ES-I3 (cell line): ENCODE results near the gene CNTNAP3B.
"Not testable (repeated sequence)": the region's sequence is repeated elsewhere in the genome, so short reads cannot be mapped to it uniquely, and the experiment has no call there.

Experiments used
- H3K36me3 ChIP-seq: 2 replicates; pipeline ENCODE4 v1.6.1; 2013; ENCODE audit warnings: mild to moderate bottlenecking, low read length, control low read depth, moderate library complexity; ENCODE audit not compliant: insufficient read depth
- H3K4me1 ChIP-seq: 2 replicates; pipeline ENCODE4 v1.6.1; 2013; ENCODE audit warnings: mild to moderate bottlenecking, control low read depth, low read length; ENCODE audit not compliant: insufficient read depth
- H3K9ac ChIP-seq: 2 replicates; pipeline ENCODE4 v1.6.1; 2013; ENCODE audit warnings: low read depth, mild to moderate bottlenecking, low read length, moderate library complexity
- H3K9me3 ChIP-seq: 2 replicates; pipeline ENCODE4 v1.6.1; 2013; ENCODE audit warnings: mild to moderate bottlenecking, low read length, moderate library complexity; ENCODE audit not compliant: control insufficient read depth, insufficient read depth

Gene CNTNAP3B

DNA sequence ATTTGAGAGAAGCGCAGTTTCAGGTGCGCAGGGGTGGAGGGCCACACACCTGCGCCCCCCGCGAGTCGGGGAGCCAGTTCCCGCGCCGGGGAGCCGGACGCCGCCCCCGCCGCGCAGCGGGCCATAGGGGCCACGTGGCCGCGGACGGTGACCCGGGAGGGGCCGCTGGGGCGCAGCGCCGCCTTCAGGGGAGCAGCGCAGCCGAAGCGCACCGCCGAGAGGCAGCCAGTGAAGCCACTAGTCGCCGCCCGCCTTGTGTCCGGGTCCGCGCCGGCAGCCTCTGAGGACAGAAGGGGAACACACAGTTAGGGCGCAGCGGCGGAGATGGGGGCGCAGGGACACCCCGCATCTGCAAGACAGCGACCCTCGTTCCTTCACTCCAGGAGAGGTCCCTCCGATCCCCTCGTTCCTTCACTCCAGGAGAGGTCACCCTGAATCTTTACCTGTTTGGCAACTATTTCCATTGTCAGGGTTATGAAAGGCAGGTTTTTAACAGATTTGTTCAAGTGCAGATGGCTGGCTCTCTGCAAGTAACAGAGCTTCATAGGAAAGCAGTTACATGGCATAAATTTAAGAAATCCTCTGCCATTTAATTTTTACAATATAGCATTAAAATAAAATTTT lies 230.4 kb downstream of the CNTNAP3B start:
- not testable (repeated sequence) for H3K4me1 ChIP-seq, H3K36me3 ChIP-seq, H3K9ac ChIP-seq

DNA sequence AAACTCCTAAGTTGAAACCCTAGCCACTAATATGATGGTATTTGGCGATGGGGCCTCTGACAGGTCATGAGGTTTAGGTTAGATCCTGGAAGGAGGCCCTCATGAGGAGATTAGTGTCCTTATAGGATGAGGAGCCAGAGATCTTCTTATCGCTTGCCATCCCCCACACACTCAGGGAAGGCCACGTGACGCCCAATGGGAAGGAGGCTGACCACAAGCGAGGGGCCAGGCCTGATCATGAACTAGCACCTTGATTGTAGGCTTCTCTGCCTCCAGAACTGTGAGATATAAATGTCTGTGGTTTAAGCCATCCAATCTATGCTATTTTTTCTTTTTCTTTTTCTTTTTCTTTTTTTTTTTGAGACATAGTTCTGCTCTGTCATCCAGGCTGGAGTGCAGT lies 254.7 kb downstream of the CNTNAP3B start:
- not testable (repeated sequence) for H3K4me1 ChIP-seq, H3K9me3 ChIP-seq, H3K36me3 ChIP-seq, H3K9ac ChIP-seq

More for the DNA sequence above, 230.4 kb downstream of the CNTNAP3B start:
- not testable (repeated sequence) for H3K9me3 ChIP-seq

DNA sequence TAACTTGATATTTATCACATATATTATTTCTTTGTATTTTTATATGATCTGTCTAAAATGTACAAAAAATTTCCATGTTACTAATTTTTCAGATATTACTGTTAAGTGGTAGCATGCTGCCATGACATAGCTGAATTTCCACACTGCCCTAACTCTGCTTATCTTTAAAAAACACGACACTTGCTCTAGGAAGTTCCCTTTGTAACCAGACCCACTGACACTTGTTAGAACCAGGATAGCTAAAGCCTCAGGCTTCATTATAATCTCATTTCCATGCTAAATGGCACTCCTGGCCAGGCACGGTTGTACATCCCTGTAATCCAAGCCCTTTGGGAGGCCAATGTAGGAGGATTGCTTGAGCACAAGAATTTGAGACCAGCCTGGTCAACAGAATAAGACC lies 273.8 kb downstream of the CNTNAP3B start:
- not testable (repeated sequence) for H3K36me3 ChIP-seq, H3K9me3 ChIP-seq, H3K4me1 ChIP-seq, H3K9ac ChIP-seq

DNA sequence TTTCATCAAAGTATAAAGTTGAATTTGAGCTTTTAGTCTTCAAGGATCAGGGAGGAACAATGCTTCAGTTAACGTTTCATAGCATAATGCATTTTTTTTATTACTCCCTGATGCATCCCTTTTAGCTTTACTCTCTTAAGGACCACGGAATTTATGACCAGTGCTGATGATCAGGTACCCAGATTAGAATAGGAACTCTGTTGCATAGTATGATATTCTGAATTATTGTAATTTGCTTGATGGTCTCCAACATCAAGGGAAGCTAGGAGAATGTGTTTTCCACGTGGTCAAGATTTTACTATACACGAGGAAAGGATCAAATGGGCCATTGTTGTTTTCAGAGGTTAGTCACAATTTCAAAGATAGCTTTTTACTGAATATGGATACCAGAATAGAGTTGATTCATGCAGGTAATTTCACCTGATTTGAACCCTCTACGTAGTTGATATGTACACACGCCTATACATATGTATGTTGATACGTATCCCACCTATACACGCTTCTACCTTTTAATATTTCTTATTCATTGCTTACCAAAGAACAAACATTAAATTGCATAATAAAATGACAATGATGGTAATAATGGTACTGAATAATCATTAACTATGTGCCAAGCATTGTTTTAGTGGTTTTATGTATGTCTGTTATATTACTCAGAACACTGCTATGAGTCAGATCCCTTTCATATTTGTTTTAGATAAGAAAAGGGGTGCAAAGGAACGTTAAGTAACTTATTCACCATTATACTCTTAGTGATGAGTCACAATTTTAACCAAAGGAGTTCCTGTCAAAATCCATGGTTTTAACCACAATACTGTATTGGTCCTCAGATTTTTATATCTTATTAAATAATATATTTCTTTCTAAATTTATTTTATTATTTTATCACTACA lies 277.1 kb downstream of the CNTNAP3B start:
- H3K9me3 ChIP-seq, H3K4me1 ChIP-seq, H3K9ac ChIP-seq, H3K36me3 ChIP-seq: not testable (repeated sequence)

DNA sequence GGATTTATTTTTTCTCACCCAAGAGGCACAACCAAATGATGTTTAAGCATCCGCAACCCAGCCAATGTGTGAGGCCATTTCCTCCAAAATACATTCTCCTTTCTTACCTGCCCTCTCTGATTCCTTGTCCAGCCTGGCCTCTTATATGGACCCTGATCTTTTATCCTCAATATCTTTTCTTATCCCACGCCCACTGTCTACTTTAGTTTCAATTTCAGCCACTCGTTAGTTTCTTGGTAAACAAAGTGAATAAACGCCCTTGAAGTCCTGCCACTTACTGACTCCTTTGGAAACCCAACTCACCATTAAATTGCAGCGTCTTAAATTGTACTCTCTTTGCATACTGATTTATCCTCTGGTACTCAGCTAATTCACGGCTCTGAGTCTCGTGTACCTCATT lies 281.4 kb downstream of the CNTNAP3B start:
- H3K9me3 ChIP-seq, H3K4me1 ChIP-seq, H3K9ac ChIP-seq, H3K36me3 ChIP-seq: not testable (repeated sequence)
